LNCaP clone FGC (cell line): ENCODE data around the gene MTHFD1.

Source experiments
- DNase-seq: peaks from one replicate; pipeline ENCODE4 v3.0.0-alpha.2; 2011; ENCODE audit warnings: low read depth
- H3K4me3 ChIP-seq: 2 replicates; pipeline ENCODE4 v1.5.1; 2011; ENCODE audit warnings: mild to moderate bottlenecking, low read depth, low read length, control low read depth
- CTCF ChIP-seq: IDR thresholded peaks from 2 replicates; pipeline ENCODE4 v1.5.1; 2012; ENCODE audit warnings: mild to moderate bottlenecking; ENCODE audit not compliant: control insufficient read depth, insufficient read depth; ENCODE audit errors: extremely low read depth

The MTHFD1 gene

GRCh38 chr14:64438181-64438841, 50.2 kb downstream of the MTHFD1 start:
- no peak for TF ChIP-seq CTCF
- H3K4me3 ChIP-seq = no peak overlapping the region
- no peak for DNase-seq

- TF ChIP-seq CTCF = no peak
- no peak for DNase-seq
- H3K4me3 ChIP-seq = no peak overlapping the region
Measured at GRCh38 chr14:64439141-64439540, 51.0 kb downstream of the MTHFD1 start.

- no peak for TF ChIP-seq CTCF
- DNase-seq = no peak
- H3K4me3 ChIP-seq = no peak overlapping the region
Measured at GRCh38 chr14:64440494-64440893, 52.3 kb downstream of the MTHFD1 start.

- H3K4me3 ChIP-seq = no peak overlapping the region
- TF ChIP-seq CTCF = no peak
- no peak for DNase-seq
Measured at GRCh38 chr14:64442300-64442988, 54.3 kb downstream of the MTHFD1 start.

- no peak for DNase-seq
- no peak for TF ChIP-seq CTCF
Measured at GRCh38 chr14:64444140-64444539, 56.0 kb downstream of the MTHFD1 start.

GRCh38 chr14:64444984-64445845, 57.1 kb downstream of the MTHFD1 start:
- no peak for TF ChIP-seq CTCF
- DNase-seq = no peak
- no peak overlapping the region for H3K4me3 ChIP-seq

More at GRCh38 chr14:64444140-64444539, 56.0 kb downstream of the MTHFD1 start:
- no peak overlapping the region for H3K4me3 ChIP-seq
